ENCODE data around the gene AMPD3. TPM values are rescaled to one million over a fixed set of nuclear protein-coding genes. Genes with fewer than 3 reads are reported as not detected.

Gene AMPD3
- total RNA-seq, 1 donor from 2014 or later: 3.4 TPM

GRCh38 chr11:10477690-10478046 is 22.6 kb downstream of the AMPD3 start:
- H3K36me3 ChIP-seq: no peaks in the 10 kb centered on the region
- no peak for TF ChIP-seq CTCF (IDR thresholded peaks at IDR 0.05; ENCODE audit: borderline replicate concordance)
- H3K27me3 ChIP-seq (ENCODE audit: low read depth): no peaks in the 10 kb centered on the region
- H3K27ac ChIP-seq (replicated peaks): no peak overlapping the region
- H3K4me3 ChIP-seq: no peak overlapping the region
- intact Hi-C loops (cut with micrococcal nuclease): no loop called here
- H3K9me3 ChIP-seq (replicated peaks): no peaks in the 10 kb centered on the region
- DNase-seq: no peak
- no peaks in the 10 kb centered on the region for H3K4me1 ChIP-seq

- no peak for TF ChIP-seq CTCF (IDR thresholded peaks at IDR 0.05; ENCODE audit: borderline replicate concordance)
- H3K4me1 ChIP-seq: no peaks in the 10 kb centered on the region
- no peak overlapping the region for H3K27ac ChIP-seq (replicated peaks)
- H3K36me3 ChIP-seq: no peaks in the 10 kb centered on the region
- intact Hi-C loops (cut with micrococcal nuclease): no loop called here
- no peak for DNase-seq
- H3K9me3 ChIP-seq (replicated peaks): no peaks in the 10 kb centered on the region
- no peak overlapping the region for H3K4me3 ChIP-seq
- no peaks in the 10 kb centered on the region for H3K27me3 ChIP-seq (ENCODE audit: low read depth)
Measured at GRCh38 chr11:10478066-10478465, 23.0 kb downstream of the AMPD3 start.

GRCh38 chr11:10478574-10479550 is 23.8 kb downstream of the AMPD3 start:
- intact Hi-C loops (cut with micrococcal nuclease): no loop called here

GRCh38 chr11:10480026-10480425 is 25.0 kb downstream of the AMPD3 start:
- no peaks in the 10 kb centered on the region for H3K4me1 ChIP-seq
- no peak overlapping the region for H3K27ac ChIP-seq (replicated peaks)
- no peaks in the 10 kb centered on the region for H3K27me3 ChIP-seq (ENCODE audit: low read depth)
- TF ChIP-seq CTCF (IDR thresholded peaks at IDR 0.05; ENCODE audit: borderline replicate concordance): no peak
- no peak overlapping the region for H3K4me3 ChIP-seq
- H3K9me3 ChIP-seq (replicated peaks): no peaks in the 10 kb centered on the region
- intact Hi-C loops (cut with micrococcal nuclease): no loop called here
- no peak for DNase-seq
- H3K36me3 ChIP-seq: no peaks in the 10 kb centered on the region

More at GRCh38 chr11:10478574-10479550, 23.8 kb downstream of the AMPD3 start:
- Histone ChIP-seq H3K27ac (replicated peaks) (no peak overlapping the region), H3K27me3 (ENCODE audit: low read depth) (no peaks in the 10 kb centered on the region), H3K9me3 (replicated peaks) (no peaks in the 10 kb centered on the region), H3K36me3 (no peaks in the 10 kb centered on the region), H3K4me1 (no peaks in the 10 kb centered on the region), H3K4me3 (no peak overlapping the region)
- no peak for TF ChIP-seq CTCF (IDR thresholded peaks at IDR 0.05; ENCODE audit: borderline replicate concordance)
- DNase-seq: no peak

- TF ChIP-seq CTCF (IDR thresholded peaks at IDR 0.05; ENCODE audit: borderline replicate concordance): no peak
- no peak for DNase-seq
- H3K36me3 ChIP-seq: no peaks in the 10 kb centered on the region
- H3K27ac ChIP-seq (replicated peaks): no peak overlapping the region
- H3K9me3 ChIP-seq (replicated peaks): no peaks in the 10 kb centered on the region
- H3K4me3 ChIP-seq: no peak overlapping the region
- H3K27me3 ChIP-seq (ENCODE audit: low read depth): no peaks in the 10 kb centered on the region
- H3K4me1 ChIP-seq: no peaks in the 10 kb centered on the region
- intact Hi-C loops (cut with micrococcal nuclease): no loop called here
Measured at GRCh38 chr11:10480760-10481159, 25.7 kb downstream of the AMPD3 start.

Data from left ventricle myocardium inferior (tissue), 1 donor.